PC-9 (cell line): ENCODE data around the gene NXT1. TPM values are rescaled to one million over a fixed set of nuclear protein-coding genes. Genes with fewer than 3 reads are reported as not detected.

ENCODE experiments used
- BruUV-seq: library from RNA; stranded (reverse); fragments of 400-500 nt; replicated peaks from 2 replicates; lab custom pipeline; 2021; lab: Mats Ljungman, UMichigan
- CTCF ChIA-PET: fragments of 300-600 bp; sonication (Branson Sonifier 250); formaldehyde crosslinking; loops from one replicate; lab custom pipeline; 2022; ENCODE audit warnings: antibody characterized with exemption; lab: Charles Lee
- POLR2A ChIA-PET: fragments of 300-600 bp; sonication (Branson Sonifier 250); formaldehyde crosslinking; loops from one replicate; lab custom pipeline; 2022; ENCODE audit warnings: antibody characterized with exemption; ENCODE audit not compliant: unreplicated experiment; lab: Charles Lee
- DNase-seq, 2 experiments: peaks; one replicate each; pipeline versions ENCODE4 v3.0.0 to v3.0.0-alpha.2; 2015 to 2022; ENCODE audit warnings: mixed read lengths in 1 of 2
- H2AFZ ChIP-seq: fragments of 200-600 bp; sonication (generic); 2 replicates; pipeline ENCODE4 v1.8.1; 2017; ENCODE audit warnings: antibody characterized with exemption
- H3F3A ChIP-seq: fragments of 200-600 bp; sonication (generic); 2 replicates; pipeline ENCODE4 v1.8.1; 2017; ENCODE audit warnings: antibody characterized with exemption, mild to moderate bottlenecking, low read depth; ENCODE audit not compliant: insufficient read depth
- H3K27ac ChIP-seq: fragments of 200-600 bp; sonication (generic); 2 replicates; pipeline ENCODE4 v1.6.1; 2016; ENCODE audit warnings: mixed run types
- H3K27me3 ChIP-seq: fragments of 200-600 bp; sonication (generic); 2 replicates; pipeline ENCODE4 v1.6.1; 2016; ENCODE audit warnings: low read depth, mixed run types; ENCODE audit not compliant: insufficient read depth
- H3K36me3 ChIP-seq: fragments of 200-600 bp; sonication (generic); 2 replicates; pipeline ENCODE4 v1.6.1; 2016; ENCODE audit warnings: low read depth, mixed run types
- H3K4me1 ChIP-seq: fragments of 200-600 bp; sonication (generic); replicated peaks from 2 replicates; pipeline ENCODE4 v1.6.1; 2016; ENCODE audit warnings: mixed run types; ENCODE audit not compliant: insufficient read depth
- H3K4me2 ChIP-seq: fragments of 200-600 bp; sonication (generic); 2 replicates; pipeline ENCODE4 v1.6.1; 2017; ENCODE audit warnings: mixed run types
- H3K4me3 ChIP-seq: fragments of 200-600 bp; sonication (generic); 2 replicates; pipeline ENCODE4 v1.6.1; 2016; ENCODE audit warnings: mixed run types
- H3K79me2 ChIP-seq: fragments of 200-600 bp; sonication (generic); 2 replicates; pipeline ENCODE4 v1.6.1; 2017; ENCODE audit warnings: low read depth, mixed run types
- H3K9me2 ChIP-seq: fragments of 200-600 bp; sonication (generic); 2 replicates; pipeline ENCODE4 v1.8.1; 2017; ENCODE audit warnings: mild to moderate bottlenecking; ENCODE audit not compliant: insufficient read depth
- H3K9me3 ChIP-seq: fragments of 200-600 bp; sonication (generic); 2 replicates; pipeline ENCODE4 v1.8.1; 2016; ENCODE audit warnings: low read depth; ENCODE audit not compliant: insufficient read depth
- H4K20me1 ChIP-seq: fragments of 200-600 bp; sonication (generic); 2 replicates; pipeline ENCODE4 v1.8.1; 2017; ENCODE audit not compliant: insufficient read depth
- CTCF ChIP-seq: fragments of 200-600 bp; sonication (generic); conservative IDR thresholded peaks from 2 replicates; pipeline ENCODE4 v1.6.1; 2017; ENCODE audit warnings: mixed run types, antibody characterized with exemption, mild to moderate bottlenecking, moderate library complexity
- EZH2 ChIP-seq: fragments of 200-600 bp; sonication (generic); IDR thresholded peaks from 2 replicates; pipeline ENCODE4 v1.8.0; 2017; ENCODE audit warnings: antibody characterized with exemption, low read depth
- intact Hi-C: fragments of 100-400 bp; cut with micrococcal nuclease; formaldehyde crosslinking; loops from one replicate; pipeline ENCODE4 v1.10.0; 2022; ENCODE audit not compliant: unreplicated experiment
- total RNA-seq: library from RNA; stranded (reverse); gene quantifications from 2 replicates; pipeline ENCODE4 v1.2.3, GENCODE V29; 2021

Gene NXT1
- total RNA-seq, 1 experiment from 2014 or later: 29.8 TPM

DNA sequence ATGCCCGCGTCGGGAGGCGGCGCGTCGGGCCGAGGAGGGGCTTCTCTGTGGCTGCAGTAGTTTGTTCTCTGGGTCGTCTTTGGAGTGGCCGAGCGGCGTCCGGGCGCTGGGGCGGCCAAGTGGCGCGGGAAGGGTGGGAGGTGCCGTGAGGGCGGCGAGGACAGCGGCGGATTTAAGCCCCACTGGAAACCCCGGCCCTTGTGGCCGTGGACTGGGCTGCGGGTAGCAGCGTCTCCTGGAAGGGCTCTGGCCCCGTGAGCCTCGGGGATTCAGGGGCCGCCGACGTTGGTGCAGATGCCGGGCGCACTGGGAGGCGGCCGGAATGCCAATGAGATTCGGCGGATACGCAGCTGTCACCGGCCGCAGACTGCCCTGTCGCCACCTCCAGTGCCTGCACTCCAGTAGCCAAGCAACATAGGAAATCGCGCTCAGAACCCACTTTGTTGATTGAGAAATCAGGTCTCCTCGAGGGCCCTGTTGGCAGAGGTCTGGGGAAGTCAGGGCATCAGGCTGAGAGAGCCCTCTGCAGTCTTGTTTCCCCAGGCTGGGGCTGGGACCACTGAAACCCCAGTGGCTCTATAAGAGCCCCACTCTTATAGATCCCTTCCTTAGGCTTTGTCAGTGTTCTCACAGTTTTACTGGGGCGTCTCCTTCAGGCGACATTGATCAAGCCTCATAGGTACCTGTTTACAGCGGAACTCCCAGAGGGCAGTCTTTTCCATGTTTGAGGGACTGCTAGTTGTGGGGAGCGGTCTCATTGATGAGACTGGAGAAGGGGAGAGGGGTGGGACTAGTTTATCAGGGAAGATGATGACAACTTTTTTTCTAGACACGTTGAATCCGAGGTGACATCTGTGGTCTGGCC is 12.0 kb downstream of the NXT1 start:
- Histone ChIP-seq H3K27me3 (no peaks in the 10 kb centered on the region), H3F3A (peaks cover 20% of the 10 kb centered on the region), H3K36me3 (0 out of 2 replicates have a peak, but pooled peaks cover 5% of the 10 kb centered on the region), H2AFZ (peak overlapping the region; percentile 88), H3K4me1 (peaks cover 37% of the 10 kb centered on the region), H3K27ac (peak overlapping the region; percentile 42), H3K4me2 (peak overlapping the region; percentile 81), H4K20me1 (0 out of 2 replicates have a peak, but pooled peaks cover 10% of the 10 kb centered on the region), H3K4me3 (peak overlapping the region; percentile 80), H3K9me2 (no peaks in the 10 kb centered on the region), H3K9me3 (no peaks in the 10 kb centered on the region), H3K79me2 (peaks cover 54% of the 10 kb centered on the region)
- TF ChIP-seq EZH2 (no peak), CTCF (no peak)
- CTCF ChIA-PET: no interaction called here
- intact Hi-C loops: loop anchor here (1.0 kb wide), 1 partner anchor 59 kb away; the partner anchor contains the start of gene NAPB
- BruUV-seq: no TSS peak
- POLR2A ChIA-PET: no interaction called here
- DNase-seq: no peak

DNA sequence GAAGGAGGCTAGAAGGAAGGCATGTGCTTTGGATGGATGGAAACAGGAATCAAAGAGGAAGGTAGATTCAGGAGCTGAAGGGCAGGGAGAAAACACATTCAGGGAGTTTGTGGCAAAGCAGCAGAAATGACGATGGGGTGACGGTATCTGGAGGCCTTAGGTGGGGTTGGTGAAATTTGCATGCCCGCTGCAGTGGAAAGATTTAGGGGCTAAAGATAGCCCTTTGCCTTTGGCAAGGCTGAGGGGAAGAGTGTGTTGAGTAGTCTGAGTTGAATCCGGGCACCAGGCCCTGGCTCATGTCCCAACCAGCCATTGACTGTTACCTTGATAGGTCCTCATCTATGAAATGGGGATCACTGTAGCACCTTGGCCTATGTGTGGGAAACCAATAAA is 12.7 kb downstream of the NXT1 start:
- H3K27ac ChIP-seq: no peak overlapping the region
- ChIA-PET CTCF (no interaction called here), POLR2A (no interaction called here)
- H3K4me1 ChIP-seq: peaks cover 40% of the 10 kb centered on the region
- no peaks in the 10 kb centered on the region for H3K9me3 ChIP-seq
- peaks cover 57% of the 10 kb centered on the region for H3K79me2 ChIP-seq
- no peaks in the 10 kb centered on the region for H3K9me2 ChIP-seq
- H3K36me3 ChIP-seq: peaks cover 5% of the 10 kb centered on the region; the same call in 1 of the 2 replicates
- peaks cover 20% of the 10 kb centered on the region for H3F3A ChIP-seq
- TF ChIP-seq CTCF (no peak), EZH2 (no peak)
- 0 out of 2 replicates have a peak, but pooled peaks cover 10% of the 10 kb centered on the region for H4K20me1 ChIP-seq
- peak overlapping the region; percentile 80; the same call in 1 of the 2 replicates for H3K4me3 ChIP-seq
- intact Hi-C loops: no loop called here
- BruUV-seq: no TSS peak
- no peaks in the 10 kb centered on the region for H3K27me3 ChIP-seq
- peak overlapping the region; percentile 81 for H3K4me2 ChIP-seq
- no peak for DNase-seq
- no peak overlapping the region for H2AFZ ChIP-seq

DNA sequence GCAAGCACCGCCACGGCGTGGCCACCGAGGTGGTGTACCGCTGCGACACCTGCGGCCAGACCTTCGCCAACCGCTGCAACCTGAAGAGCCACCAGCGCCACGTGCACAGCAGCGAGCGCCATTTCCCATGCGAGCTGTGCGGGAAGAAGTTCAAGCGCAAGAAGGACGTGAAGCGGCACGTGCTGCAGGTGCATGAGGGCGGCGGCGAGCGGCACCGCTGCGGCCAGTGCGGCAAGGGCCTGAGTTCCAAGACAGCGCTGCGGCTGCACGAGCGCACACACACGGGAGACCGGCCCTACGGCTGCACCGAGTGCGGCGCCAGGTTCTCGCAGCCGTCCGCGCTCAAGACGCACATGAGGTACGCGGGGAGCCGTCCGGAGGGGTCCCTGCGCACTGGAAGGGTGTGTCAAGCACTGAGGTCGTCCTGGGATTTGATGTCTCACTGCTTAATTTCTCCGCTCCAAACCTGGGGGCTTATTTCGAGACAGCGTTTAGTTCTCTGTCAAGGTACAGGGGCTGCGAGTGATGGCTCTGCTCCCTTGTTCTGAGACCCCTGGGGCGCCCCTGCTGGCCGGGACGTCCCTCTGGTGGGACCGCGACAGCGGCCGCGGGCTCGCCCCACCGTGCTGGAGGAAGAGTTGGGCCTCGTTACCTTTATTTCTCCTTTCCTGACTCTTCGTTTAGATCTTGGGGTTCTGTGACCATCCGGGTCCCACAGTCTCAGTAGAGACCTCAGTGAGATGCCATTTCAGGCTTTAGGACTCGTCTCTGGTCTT is 15.0 kb downstream of the NXT1 start:
- H3K4me2 ChIP-seq: peak overlapping the region; percentile 21
- intact Hi-C loops: no loop called here

More for the DNA sequence above, 15.0 kb downstream of the NXT1 start:
- DNase-seq: no peak
- H3K9me3 ChIP-seq: no peaks in the 10 kb centered on the region
- H3K79me2 ChIP-seq: peaks cover 62% of the 10 kb centered on the region
- peaks cover 7% of the 10 kb centered on the region; the same call in 1 of the 2 replicates for H3K36me3 ChIP-seq
- 0 out of 2 replicates have a peak, but pooled peaks cover 13% of the 10 kb centered on the region for H4K20me1 ChIP-seq
- POLR2A ChIA-PET: no interaction called here
- H3K27me3 ChIP-seq: no peaks in the 10 kb centered on the region
- H3K4me1 ChIP-seq: peaks cover 29% of the 10 kb centered on the region
- H3K9me2 ChIP-seq: no peaks in the 10 kb centered on the region
- no peak for TF ChIP-seq CTCF
- no peak for TF ChIP-seq EZH2
- H2AFZ ChIP-seq: no peak overlapping the region
- no peak overlapping the region for H3K27ac ChIP-seq
- CTCF ChIA-PET: no interaction called here
- BruUV-seq: no TSS peak
- no peak overlapping the region for H3K4me3 ChIP-seq
- H3F3A ChIP-seq: peaks cover 15% of the 10 kb centered on the region
